Spleen (tissue), 7 donors: ENCODE measurements around the gene FAM114A1.

Experiments used
- POLR2A ChIP-seq, 3 donors: fragments of 450-650 bp; IDR thresholded peaks; one replicate each; pipeline ENCODE4 v1.5.1; 2017; ENCODE audit warnings: antibody characterized with exemption in 3 of 3, mild to moderate bottlenecking in 1 of 3
- TF ChIP-seq, protein P1 (sequence below), 11 experiments: fragments of 200-600 bp in 7 of 11; fragments of 450-650 bp in 4 of 11; sonication (generic) in 4 of 11; IDR thresholded peaks in 8 of 11; conservative IDR thresholded peaks in 3 of 11; 1 replicate in 7 of 11; 2 replicates in 4 of 11; pipeline versions ENCODE4 v1.4.0 to v1.8.0; 2016 to 2021; ENCODE audit warnings: antibody characterized with exemption in 11 of 11, inconsistent platforms in 4 of 11, mild to moderate bottlenecking in 1 of 11
- donor health status: DM: no; HTN: no; CAD: no; lungs with moderate emphysema.
- donor health status: DM: no; HTN: no; CAD: no.
- donor health status: DM: no; HTN: no; CAD: no.

DNA sequence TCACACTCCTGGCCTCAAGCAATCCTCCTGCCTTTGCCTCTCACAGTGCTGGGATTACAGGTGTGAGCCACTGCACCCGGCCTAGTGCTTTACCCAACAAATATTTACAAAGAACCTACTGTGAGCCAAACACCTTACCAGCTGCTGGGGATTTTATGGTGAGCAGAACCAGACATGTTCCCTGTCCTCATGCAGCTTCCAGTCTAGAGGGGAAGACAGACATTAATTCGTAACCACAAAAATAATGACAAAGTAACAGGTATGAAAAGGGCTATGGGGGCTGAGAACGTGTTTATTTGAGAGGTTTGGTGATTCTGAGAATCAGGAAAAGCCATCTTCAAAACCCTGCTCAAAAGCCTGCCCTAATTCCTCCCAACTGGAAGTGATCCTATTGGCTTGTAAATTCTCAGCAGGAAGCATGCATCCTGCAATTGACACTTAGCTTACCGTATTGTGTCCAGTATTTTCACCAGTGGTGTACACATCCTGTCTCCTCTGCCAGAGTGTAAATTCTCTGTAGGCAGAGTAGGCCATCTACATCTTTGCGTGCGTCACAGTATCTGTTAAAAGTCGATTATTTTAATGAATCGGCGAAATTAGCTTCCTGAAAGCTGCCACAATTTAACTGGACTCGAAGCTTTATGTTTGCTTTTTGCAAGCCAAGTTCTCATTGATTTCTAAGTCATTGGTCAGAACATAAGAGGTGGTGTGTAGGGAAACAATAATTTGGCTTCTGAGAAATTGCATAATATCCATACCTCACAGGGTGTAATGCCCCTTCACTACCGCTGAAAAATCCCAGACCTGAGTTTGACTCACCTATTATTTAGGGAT is 97.6 kb downstream of the FAM114A1 start:
- TF ChIP-seq, protein P1, sequence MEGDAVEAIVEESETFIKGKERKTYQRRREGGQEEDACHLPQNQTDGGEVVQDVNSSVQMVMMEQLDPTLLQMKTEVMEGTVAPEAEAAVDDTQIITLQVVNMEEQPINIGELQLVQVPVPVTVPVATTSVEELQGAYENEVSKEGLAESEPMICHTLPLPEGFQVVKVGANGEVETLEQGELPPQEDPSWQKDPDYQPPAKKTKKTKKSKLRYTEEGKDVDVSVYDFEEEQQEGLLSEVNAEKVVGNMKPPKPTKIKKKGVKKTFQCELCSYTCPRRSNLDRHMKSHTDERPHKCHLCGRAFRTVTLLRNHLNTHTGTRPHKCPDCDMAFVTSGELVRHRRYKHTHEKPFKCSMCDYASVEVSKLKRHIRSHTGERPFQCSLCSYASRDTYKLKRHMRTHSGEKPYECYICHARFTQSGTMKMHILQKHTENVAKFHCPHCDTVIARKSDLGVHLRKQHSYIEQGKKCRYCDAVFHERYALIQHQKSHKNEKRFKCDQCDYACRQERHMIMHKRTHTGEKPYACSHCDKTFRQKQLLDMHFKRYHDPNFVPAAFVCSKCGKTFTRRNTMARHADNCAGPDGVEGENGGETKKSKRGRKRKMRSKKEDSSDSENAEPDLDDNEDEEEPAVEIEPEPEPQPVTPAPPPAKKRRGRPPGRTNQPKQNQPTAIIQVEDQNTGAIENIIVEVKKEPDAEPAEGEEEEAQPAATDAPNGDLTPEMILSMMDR (IDR thresholded peaks at IDR 0.05 in 8 of 11, conservative IDR thresholded peaks at IDR 0.05 in 3 of 11), result no peak
- no peak for TF ChIP-seq POLR2A (IDR thresholded peaks at IDR 0.05)
